Activated CD4-positive, alpha-beta T cell treated with anti-CD3 and anti-CD28 coated beads for 48 hours (primary cell): ENCODE measurements around the gene TOM1L2.

Experiments
- DNase-seq: peaks from one replicate; pipeline ENCODE4 v3.0.0-alpha.2; 2020

Gene TOM1L2

GRCh38 chr17:17830269-17830567 lies 142.0 kb downstream of the TOM1L2 start:
- no peak for DNase-seq

- no peak for DNase-seq
These were observed 144.2 kb downstream of the TOM1L2 start for GRCh38 chr17:17827826-17828621.

- DNase-seq: no peak
These were observed 145.0 kb downstream of the TOM1L2 start for GRCh38 chr17:17826942-17827785.

GRCh38 chr17:17826342-17826713 lies 145.9 kb downstream of the TOM1L2 start:
- DNase-seq: no peak

GRCh38 chr17:17824783-17825614 lies 147.2 kb downstream of the TOM1L2 start:
- no peak for DNase-seq

- peak; percentile 61 for DNase-seq
These were observed 147.9 kb downstream of the TOM1L2 start for GRCh38 chr17:17824119-17824782.

GRCh38 chr17:17823433-17824118 lies 148.6 kb downstream of the TOM1L2 start:
- DNase-seq: peak; percentile 83

- no peak for DNase-seq
These were observed 149.6 kb downstream of the TOM1L2 start for GRCh38 chr17:17822616-17823015.

- DNase-seq: no peak
These were observed 150.0 kb downstream of the TOM1L2 start for GRCh38 chr17:17822189-17822588.

GRCh38 chr17:17820463-17821158 lies 151.6 kb downstream of the TOM1L2 start:
- DNase-seq: no peak

- DNase-seq: no peak
These were observed 152.2 kb downstream of the TOM1L2 start for GRCh38 chr17:17820046-17820445.

GRCh38 chr17:17819561-17819995 lies 152.6 kb downstream of the TOM1L2 start:
- peak; percentile 89 for DNase-seq

GRCh38 chr17:17819111-17819510 lies 153.1 kb downstream of the TOM1L2 start:
- no peak for DNase-seq

- DNase-seq: no peak
These were observed 154.1 kb downstream of the TOM1L2 start for GRCh38 chr17:17818088-17818526.

- no peak for DNase-seq
These were observed 154.7 kb downstream of the TOM1L2 start for GRCh38 chr17:17817552-17817947.

- no peak for DNase-seq
These were observed 155.2 kb downstream of the TOM1L2 start for GRCh38 chr17:17816831-17817551.

- DNase-seq: no peak
These were observed 155.9 kb downstream of the TOM1L2 start for GRCh38 chr17:17816240-17816814.

GRCh38 chr17:17815436-17816200 lies 156.6 kb downstream of the TOM1L2 start:
- DNase-seq: no peak

- DNase-seq: no peak
These were observed 157.2 kb downstream of the TOM1L2 start for GRCh38 chr17:17815062-17815406.
